Measurements from ENCODE around the gene TSG101. TPM values are rescaled to one million over a fixed set of nuclear protein-coding genes. Genes with fewer than 3 reads are reported as not detected.
A peak's percentile ranks its signal among the peaks of the same experiment; 100 is the strongest.

Gene TSG101
- total RNA-seq, 2 experiments from 2014 or later: 23.5 to 30.1 TPM

DNA sequence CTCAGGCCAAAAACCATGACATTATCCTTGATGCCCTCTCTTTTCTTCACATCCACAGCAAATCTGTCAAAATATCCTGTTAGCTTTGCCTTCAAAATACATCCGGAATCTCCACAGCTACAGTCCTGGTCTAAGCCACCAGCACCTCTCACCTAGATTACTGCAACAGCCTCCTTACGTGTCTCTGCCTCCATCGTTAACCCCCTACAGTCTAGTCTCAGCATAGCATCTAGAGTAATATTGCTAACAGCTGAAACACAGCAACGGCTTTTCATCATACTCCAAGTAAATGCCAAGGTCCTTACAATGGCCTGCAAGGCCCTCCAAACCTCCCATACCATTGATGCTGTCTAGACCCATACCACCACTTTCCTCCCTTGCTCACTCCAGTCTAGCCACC, 4.4 kb downstream of the TSG101 start:
- Histone ChIP-seq H3K36me3 (ENCODE audit: insufficient read depth, low read length) (peaks cover 17% of the 10 kb centered on the region), H3K4me1 (ENCODE audit: insufficient read depth, low read length) (peaks cover 27% of the 10 kb centered on the region), H3K9me3 (ENCODE audit: control insufficient read depth in 1 of 2, insufficient read depth in 1 of 2, low read length in 2 of 2) (no peaks in the 10 kb centered on the region), H3K27me3 (ENCODE audit: control insufficient read depth in 1 of 2, insufficient read depth in 2 of 2, low read length in 2 of 2) (no peaks in the 10 kb centered on the region), H3K27ac (ENCODE audit: low read depth in 1 of 2, low read length in 2 of 2) (no peak overlapping the region), H3K4me3 (ENCODE audit: low read length) (no peak overlapping the region)
- no peak for ATAC-seq (ENCODE audit: poor library complexity)
- Mint-ChIP-seq H3K4me1 (ENCODE audit: low read depth) (peaks cover 66% of the 10 kb centered on the region), H3K9me3 (no peaks in the 10 kb centered on the region), H3K27me3 (no peaks in the 10 kb centered on the region), H3K4me3 (peak overlapping the region; percentile 7), H3K36me3 (ENCODE audit: low read depth) (peaks cover 78% of the 10 kb centered on the region), H3K27ac (peak overlapping the region; percentile 16)
- TF ChIP-seq, protein P1, sequence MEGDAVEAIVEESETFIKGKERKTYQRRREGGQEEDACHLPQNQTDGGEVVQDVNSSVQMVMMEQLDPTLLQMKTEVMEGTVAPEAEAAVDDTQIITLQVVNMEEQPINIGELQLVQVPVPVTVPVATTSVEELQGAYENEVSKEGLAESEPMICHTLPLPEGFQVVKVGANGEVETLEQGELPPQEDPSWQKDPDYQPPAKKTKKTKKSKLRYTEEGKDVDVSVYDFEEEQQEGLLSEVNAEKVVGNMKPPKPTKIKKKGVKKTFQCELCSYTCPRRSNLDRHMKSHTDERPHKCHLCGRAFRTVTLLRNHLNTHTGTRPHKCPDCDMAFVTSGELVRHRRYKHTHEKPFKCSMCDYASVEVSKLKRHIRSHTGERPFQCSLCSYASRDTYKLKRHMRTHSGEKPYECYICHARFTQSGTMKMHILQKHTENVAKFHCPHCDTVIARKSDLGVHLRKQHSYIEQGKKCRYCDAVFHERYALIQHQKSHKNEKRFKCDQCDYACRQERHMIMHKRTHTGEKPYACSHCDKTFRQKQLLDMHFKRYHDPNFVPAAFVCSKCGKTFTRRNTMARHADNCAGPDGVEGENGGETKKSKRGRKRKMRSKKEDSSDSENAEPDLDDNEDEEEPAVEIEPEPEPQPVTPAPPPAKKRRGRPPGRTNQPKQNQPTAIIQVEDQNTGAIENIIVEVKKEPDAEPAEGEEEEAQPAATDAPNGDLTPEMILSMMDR (IDR thresholded peaks at IDR 0.05): no peak
- ChIA-PET POLR2A (interaction anchor here (0.9 kb wide), 1 partner anchor 61 kb away, joined by 5 read pairs; no protein-coding TSS in a partner anchor), CTCF (interaction anchor here (0.6 kb wide), 1 partner anchor 14 kb away, joined by 3 read pairs; no protein-coding TSS in a partner anchor)
- intact Hi-C loops (cut with DNase I, micrococcal nuclease): loop anchor here (5.0 to 10.0 kb wide), 4 partner anchors 62 to 1862 kb away; partner anchors contain the start of genes PRMT3 (in 1 of the 2), UEVLD (in 1 of the 2) and ZDHHC13 (in 1 of the 2)
- DNase-seq: peak in 2 of 14 experiments; percentile 13 to 34

- peaks cover 72% of the 10 kb centered on the region for H3K36me3 Mint-ChIP-seq (ENCODE audit: low read depth)
- no peaks in the 10 kb centered on the region for H3K9me3 ChIP-seq (ENCODE audit: control insufficient read depth in 1 of 2, insufficient read depth in 1 of 2, low read length in 2 of 2)
- no peak overlapping the region for H3K27ac Mint-ChIP-seq
- no peaks in the 10 kb centered on the region for H3K9me3 Mint-ChIP-seq
- no peaks in the 10 kb centered on the region for H3K27me3 ChIP-seq (ENCODE audit: control insufficient read depth in 1 of 2, insufficient read depth in 2 of 2, low read length in 2 of 2)
- peaks cover 54% of the 10 kb centered on the region for H3K4me1 Mint-ChIP-seq (ENCODE audit: low read depth)
- ATAC-seq (ENCODE audit: poor library complexity) (no peak), DNase-seq (no peak)
- ChIA-PET POLR2A (no interaction called here), CTCF (interaction anchor here (0.6 to 0.9 kb wide), 3 partner anchors 24 to 415 kb away, joined by 3 to 6 read pairs (median 3); partner anchors contain the start of gene SAAL1)
- H3K36me3 ChIP-seq (ENCODE audit: insufficient read depth, low read length): peaks cover 19% of the 10 kb centered on the region
- no peaks in the 10 kb centered on the region for H3K27me3 Mint-ChIP-seq
- intact Hi-C loops (cut with DNase I, micrococcal nuclease): loop anchor here (5.0 to 10.0 kb wide), 4 partner anchors 64 to 1864 kb away; partner anchors contain the start of genes PRMT3 (in 1 of the 2), UEVLD (in 1 of the 2) and ZDHHC13 (in 1 of the 2)
- TF ChIP-seq, protein P1 (IDR thresholded peaks at IDR 0.05): no peak
- peaks cover 23% of the 10 kb centered on the region for H3K4me1 ChIP-seq (ENCODE audit: insufficient read depth, low read length)
- no peak overlapping the region for H3K4me3 Mint-ChIP-seq
- H3K27ac ChIP-seq (ENCODE audit: low read depth in 1 of 2, low read length in 2 of 2): no peak overlapping the region
- no peak overlapping the region for H3K4me3 ChIP-seq (ENCODE audit: low read length)
These were observed 5.6 kb downstream of the TSG101 start for GRCh38 chr11:18521122-18521521.

DNA sequence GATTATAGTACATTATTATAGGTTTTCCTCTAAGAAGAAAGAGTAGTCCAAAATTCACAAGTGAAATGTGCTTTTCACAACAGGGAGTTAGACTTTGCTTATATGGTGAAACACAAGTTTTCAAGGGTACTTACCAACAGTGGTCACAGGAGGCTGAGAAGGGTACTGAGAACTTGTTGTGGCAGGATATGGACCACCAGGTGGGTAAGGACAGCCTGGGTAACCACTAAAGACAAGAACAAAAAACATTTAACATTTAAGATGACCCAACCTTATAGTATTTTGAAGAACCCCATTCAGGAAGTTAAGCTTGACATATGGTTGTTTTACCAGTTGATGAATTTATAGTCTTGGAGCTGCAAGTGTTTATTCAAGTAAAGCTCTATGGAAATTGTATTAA, 24.4 kb downstream of the TSG101 start:
- Histone ChIP-seq H3K36me3 (ENCODE audit: insufficient read depth, low read length) (peaks cover 85% of the 10 kb centered on the region), H3K27ac (ENCODE audit: low read depth in 1 of 2, low read length in 2 of 2) (no peak overlapping the region), H3K4me3 (ENCODE audit: low read length) (no peak overlapping the region), H3K27me3 (ENCODE audit: control insufficient read depth in 1 of 2, insufficient read depth in 2 of 2, low read length in 2 of 2) (no peaks in the 10 kb centered on the region), H3K9me3 (ENCODE audit: control insufficient read depth in 1 of 2, insufficient read depth in 1 of 2, low read length in 2 of 2) (no peaks in the 10 kb centered on the region), H3K4me1 (ENCODE audit: insufficient read depth, low read length) (no peaks in the 10 kb centered on the region)
- ATAC-seq (ENCODE audit: poor library complexity): no peak
- peaks cover 9% of the 10 kb centered on the region for H3K4me1 Mint-ChIP-seq (ENCODE audit: low read depth)
- no peak overlapping the region for H3K27ac Mint-ChIP-seq
- POLR2A ChIA-PET: no interaction called here
- H3K9me3 Mint-ChIP-seq: no peaks in the 10 kb centered on the region
- no peak overlapping the region for H3K4me3 Mint-ChIP-seq
- DNase-seq: no peak
- peaks cover 93% of the 10 kb centered on the region for H3K36me3 Mint-ChIP-seq (ENCODE audit: low read depth)
- intact Hi-C loops (cut with DNase I, micrococcal nuclease): no loop called here
- no peaks in the 10 kb centered on the region for H3K27me3 Mint-ChIP-seq
- CTCF ChIA-PET: no interaction called here
- TF ChIP-seq, protein P1 (IDR thresholded peaks at IDR 0.05): no peak

Measured in CD4-positive, alpha-beta T cell (primary cell).